ENCODE results near the gene ROCK2.

- TF ChIP-seq CTCF (conservative IDR thresholded peaks at IDR 0.05) (no peak), ZFX (IDR thresholded peaks at IDR 0.05) (no peak)
These were observed 10.1 kb upstream of the ROCK2 start for GRCh38 chr2:11354363-11355154.

Measured in C4-2B (cell line).